HG03280 (cell line): ENCODE results near the gene RAB11FIP3.
"Not testable (repeated sequence)": the region's sequence is repeated elsewhere in the genome, so short reads cannot be mapped to it uniquely, and the experiment has no call there.

ENCODE experiments used
- ATAC-seq: cut with Tn5 transposase; IDR thresholded peaks from one replicate; pipeline ENCODE4 v1.9.1; 2021; ENCODE audit warnings: mild to moderate bottlenecking, moderate library complexity; ENCODE audit not compliant: unreplicated experiment

The RAB11FIP3 gene

GRCh38 chr16:425082-425718 lies at the start of gene RAB11FIP3:
Gene RAB11FIP3 (plus strand): TSS chr16:425649. CDS start chr16:426007, 358 bp downstream.
- peak; percentile 78 for ATAC-seq

DNA sequence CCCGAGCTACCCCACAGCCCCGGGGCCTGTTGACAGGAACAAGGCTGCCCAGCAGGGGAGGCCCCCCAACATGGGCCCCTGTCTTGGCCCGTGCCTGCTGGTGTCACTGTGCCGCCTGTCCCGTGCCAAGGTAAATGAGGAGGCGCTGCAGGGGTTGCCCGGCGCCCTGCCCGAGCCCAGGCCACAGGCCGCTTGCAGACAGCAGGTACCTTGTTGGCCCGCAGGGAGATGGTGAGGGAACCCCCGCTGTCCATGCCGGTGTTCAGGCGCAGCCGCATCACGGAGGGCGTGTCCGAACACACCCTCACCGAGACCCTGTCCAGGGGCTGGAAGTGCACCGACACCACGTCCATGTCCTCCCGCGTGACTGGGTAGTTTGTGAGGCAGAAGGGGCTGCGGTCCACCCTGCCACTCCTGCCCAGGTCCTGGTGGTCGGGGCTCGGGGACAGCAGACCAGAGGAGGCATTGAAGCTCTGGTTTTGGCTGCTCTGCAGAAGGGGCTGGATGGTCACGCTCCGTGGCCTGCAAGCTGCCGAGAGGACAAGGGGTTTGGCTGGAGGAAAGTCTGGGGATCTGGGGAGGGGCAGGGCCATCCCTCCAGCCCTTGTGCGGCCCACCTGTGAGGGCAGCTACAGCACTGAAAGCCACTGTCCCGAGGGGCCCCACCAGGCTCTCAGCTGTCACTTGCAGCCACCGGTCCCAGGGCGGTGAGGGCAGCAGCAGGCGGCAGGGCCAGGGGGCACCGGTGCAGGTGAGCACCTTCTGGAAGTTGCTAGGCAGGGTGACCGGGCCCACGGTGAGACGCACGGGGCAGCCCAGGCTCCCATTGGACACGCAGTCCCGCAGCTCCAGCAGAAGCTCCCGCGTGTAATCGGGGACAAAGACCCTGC lies 49.3 kb upstream of the RAB11FIP3 start:
- ATAC-seq = no peak

DNA sequence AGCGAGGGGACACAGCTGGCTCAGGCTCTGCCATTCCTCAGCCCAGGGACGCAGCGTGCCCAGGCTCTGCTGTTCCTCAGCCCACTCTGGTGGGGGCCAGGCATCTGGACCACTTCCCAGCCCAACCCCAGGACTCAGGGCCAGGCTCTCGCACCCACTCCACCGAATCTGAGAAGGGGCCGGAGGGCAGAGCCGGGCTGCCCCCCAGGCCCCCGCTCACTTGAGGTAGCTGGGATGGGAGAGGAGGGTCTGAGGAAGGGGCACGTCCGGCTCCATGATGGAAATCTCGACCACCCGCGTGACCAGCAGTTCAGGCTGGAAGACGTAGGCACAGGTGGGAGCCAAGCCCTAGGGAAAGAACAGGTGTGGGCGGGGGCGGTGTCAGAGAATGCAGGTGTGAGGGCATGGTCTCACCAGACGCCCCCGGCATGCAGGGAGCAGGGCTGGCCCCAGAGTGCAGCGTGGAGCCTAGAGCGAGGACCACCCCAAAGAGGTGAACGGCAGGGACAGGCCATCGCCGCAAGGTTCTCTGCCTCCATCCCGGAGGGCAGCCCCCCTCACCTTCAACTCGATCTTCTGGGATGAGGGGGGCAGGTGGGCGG lies 48.5 kb upstream of the RAB11FIP3 start:
- ATAC-seq = no peak

DNA sequence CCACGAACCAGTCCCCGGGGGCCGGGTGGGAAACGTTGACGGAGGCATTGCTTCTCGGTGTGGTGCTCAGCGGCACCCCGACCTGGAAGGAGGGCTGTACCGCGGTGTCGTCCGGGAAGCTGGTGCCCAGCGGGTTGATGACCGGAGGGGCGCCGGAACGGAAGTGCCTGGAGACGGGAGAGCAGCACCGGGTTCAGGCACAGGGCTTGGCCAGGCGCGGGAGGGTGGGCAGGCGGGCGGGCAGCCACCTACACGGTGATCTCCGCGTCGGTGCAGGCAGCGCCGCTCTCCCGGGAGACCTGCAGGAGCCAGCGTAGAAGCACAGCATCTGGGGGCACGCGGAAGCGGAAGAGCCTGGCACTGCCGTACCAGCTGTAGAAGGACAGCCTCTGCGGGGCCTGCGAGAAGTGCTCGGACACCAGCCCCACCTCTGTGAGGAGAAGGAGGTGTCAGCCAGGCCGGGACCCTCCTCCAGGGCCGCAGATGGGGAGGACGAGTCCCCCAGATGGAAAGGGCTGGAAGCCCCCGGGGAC lies 48.0 kb upstream of the RAB11FIP3 start:
- ATAC-seq = no peak

GRCh38 chr16:378113-378820 lies 47.2 kb upstream of the RAB11FIP3 start:
- not testable (repeated sequence) for ATAC-seq

GRCh38 chr16:378821-379182 lies 46.6 kb upstream of the RAB11FIP3 start:
- ATAC-seq = no peak

DNA sequence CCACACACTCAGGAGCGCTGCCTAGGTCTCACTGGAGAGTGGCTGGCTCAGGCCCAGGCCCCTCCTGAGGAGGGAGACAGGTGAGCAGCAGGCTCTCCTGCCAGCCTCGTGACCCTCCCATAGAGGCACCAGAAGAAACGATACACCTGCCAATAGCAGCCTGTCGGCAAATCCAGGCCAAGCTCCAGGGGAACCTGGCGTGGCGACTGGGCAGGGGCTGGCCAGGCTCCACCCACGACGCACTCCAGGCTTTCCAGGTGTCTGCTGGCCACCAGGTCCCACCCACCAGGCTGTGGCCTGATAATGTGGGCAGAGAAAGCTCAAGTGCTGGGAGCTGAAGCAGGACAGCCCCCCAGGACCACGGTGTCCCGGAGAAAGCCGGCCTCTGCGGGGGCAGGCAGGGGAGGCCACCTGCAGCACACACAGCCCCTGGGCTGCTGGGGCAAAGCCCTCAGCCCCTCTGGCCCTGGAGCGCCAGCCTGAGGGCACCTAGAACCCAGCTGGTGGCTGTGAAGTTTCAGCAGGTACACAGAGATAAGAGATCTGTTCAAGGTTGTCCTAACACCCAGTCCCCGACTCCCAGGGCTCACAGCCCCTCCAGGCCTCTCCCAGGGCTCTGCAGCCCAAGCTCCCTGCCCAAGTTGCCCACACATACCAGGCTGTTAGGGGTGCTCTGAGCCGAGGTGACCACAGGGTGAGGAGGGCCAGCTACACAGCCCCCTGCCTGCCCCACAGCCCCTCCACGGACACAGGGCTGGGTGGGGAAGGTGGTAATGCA lies 46.1 kb upstream of the RAB11FIP3 start:
- ATAC-seq = no peak

DNA sequence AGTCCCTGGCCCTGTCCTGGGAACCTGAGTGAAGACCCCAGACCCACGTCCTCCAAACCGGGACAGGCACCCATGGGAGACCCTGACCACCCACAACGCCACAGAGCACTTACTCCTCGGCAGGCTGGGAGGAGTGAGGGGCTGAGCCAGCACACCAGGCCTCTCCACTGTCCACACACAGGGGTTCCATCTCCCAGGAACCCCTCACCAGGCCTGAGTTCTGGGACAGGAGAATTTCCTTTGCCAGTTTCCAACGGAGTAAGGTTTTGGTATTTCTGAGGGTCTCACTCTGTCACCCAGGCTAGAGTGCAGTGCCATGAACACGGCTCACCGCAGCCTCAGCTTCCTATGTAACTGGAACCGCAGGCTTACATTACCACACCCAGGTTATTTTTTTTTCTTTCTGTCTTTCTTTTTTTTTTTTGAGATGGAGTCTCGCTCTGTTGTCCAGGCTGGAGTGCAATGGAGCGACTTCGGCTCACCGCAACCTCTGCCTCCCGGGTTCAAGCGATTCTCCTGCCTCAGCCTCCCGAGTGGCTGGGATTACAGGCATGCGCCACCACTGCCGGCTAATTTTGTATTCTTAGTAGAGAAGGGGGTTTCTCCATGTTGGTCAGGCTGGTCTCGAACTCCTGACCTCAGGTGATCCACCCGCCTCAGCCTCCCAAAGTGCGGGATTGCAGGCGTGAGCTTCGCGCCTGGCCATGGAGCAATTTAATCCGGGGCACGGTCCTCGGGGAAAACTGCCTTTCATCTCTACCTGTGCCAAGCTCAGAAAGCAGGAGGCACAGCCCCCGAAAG lies 45.3 kb upstream of the RAB11FIP3 start:
- no peak for ATAC-seq

DNA sequence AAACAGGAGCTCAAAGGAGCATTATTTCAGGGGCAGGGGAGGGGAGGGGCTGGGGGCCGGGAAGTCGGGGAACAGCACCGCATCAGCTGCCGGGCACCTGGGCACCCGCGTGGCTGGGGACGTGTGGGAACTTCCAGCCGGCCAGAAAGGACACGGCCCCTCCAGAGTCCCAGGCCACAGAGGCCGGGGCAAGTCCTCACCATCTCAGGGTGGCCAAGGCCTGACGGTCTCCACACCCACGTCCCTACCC lies 44.8 kb upstream of the RAB11FIP3 start:
- ATAC-seq = no peak

DNA sequence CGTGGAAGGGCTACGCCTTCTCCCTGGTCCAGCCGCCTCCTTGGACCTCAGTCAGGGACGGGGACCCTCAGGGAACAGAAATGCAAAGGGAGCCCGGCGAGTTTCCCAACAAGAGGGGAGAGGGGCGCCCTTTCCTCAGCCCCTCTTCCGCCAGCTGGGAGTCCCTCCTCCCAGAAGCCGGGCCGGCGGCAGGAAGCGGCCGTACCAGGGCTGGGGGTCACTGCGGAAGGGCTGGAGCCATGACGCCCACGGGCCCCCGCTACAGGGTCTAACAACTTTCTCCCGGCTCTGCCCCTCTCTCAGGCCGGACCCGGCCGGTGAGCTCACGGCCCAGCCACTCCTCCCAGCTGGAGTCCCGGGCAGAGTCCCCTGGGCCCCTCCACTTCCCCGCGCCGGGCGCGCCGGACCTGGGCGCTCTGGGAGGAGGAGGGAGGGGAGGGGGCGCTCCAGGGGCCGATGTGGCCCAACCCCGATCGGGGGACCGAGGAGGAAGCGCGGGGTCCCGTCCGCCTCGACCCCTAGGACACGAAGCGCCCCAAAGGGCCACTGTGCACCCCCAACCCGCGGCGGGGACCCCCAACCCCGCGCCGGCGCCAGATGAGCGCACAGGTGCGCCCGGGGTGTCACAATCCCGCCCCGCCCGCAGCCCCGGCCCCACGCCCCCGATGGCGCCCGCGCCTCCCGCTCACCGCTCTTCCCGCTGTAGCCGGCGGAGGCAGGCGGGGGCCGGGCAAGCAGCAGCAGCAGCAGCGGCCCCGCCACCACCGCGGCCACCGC lies 44.2 kb upstream of the RAB11FIP3 start:
- ATAC-seq = peak; percentile 38

GRCh38 chr16:381789-382717 lies 43.4 kb upstream of the RAB11FIP3 start, which contains the start of gene PGAP6:
Gene PGAP6 (minus strand): TSS chr16:381978. CDS start chr16:381821, 157 bp downstream.
- peak; percentile 61 for ATAC-seq

GRCh38 chr16:383326-384051 lies 42.0 kb upstream of the RAB11FIP3 start:
- no peak for ATAC-seq

GRCh38 chr16:386641-387156 lies 38.8 kb upstream of the RAB11FIP3 start:
- no peak for ATAC-seq

DNA sequence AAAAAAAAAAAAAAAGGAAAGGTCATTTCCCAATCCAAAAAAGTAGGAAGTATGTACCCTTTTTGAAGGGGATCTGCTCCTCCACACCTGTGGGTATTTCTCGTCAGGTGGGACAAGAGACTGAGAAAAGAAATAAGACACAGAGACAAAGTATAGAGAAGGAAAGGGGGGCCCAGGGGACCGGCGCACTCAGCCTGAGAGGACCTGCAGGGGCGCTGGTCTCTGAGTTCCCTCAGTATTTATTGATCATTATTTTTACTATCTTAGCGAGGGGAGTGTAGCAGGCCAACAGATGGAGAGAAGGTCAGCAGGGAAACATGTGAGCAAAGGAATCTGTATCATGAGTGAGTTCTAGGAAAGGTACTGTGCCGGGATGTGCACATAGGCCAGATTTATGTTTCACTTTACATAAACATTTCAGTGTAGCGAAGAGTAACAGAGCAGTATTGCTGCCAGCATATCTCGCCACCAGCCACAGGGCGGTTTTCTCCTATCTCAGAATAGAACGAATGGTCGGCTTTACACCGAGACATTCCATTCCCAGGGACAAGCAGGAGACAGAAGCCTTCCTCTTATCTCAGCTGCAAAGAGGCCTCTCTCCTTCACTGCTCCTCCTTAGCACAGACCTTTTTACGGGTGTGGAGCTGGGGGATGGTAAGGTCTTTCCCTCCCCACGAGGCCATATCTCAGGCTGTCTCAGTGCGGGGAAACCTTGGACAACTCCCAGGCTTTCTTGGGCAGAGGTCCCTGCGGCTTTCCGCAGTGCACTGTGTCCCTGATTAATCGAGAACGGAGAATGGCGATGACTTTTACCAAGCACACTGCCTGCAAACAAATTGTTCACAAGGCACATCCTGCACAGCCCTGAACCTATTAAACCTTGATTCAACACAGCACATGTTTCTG lies 37.4 kb upstream of the RAB11FIP3 start:
- ATAC-seq = not testable (repeated sequence)

DNA sequence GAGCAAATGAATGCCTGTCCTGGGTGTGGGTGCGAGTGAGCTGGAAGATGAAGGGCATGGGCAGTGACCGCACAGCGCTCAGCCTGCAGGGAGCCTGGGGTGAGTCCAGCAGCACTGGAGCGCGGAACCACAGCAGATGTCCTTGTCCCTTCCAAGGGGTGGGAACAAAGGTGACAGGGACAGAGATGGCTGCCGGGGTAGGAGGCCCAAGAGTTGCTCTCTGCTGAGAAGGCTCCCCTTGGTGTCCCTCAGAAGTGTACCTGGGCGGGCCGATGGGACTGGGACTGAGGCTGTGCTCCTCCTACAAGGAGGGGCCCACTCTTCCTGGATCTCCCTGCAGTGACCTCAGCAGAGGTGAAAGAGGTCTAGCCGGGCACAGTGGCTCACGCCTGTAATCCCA lies 36.1 kb upstream of the RAB11FIP3 start:
- no peak for ATAC-seq

DNA sequence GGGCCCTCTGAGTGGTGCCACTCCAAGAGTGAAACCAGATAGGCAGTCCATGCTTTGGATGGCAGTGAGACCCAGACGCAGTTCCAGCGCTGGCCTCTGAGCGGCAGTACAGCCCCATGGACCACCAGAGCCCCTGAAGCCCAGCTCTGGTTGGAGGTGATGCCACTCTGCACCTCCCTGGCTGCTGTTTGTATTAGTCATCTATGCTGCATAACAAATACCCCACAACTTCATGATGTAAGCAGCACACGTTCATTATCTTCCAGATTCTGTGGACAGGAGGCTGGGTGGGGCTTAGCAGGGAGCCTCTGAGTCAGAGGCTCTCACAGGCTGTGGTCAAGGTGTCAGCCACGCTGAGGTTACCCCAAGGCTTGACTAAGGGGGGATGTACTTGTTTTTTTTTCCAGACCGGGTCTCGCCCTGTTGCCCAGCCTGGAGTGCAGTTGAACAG lies 33.5 kb upstream of the RAB11FIP3 start:
- ATAC-seq = no peak
